ENCODE data around the gene HS6ST3.
"Not testable (repeated sequence)": the region's sequence is repeated elsewhere in the genome, so short reads cannot be mapped to it uniquely, and the experiment has no call there.

HS6ST3 gene

GRCh38 chr13:96093296-96094006 lies 3.5 kb downstream of the HS6ST3 start:
- DNase-seq, result no peak

- no peak for DNase-seq
Measured at GRCh38 chr13:96100457-96101220, 10.7 kb downstream of the HS6ST3 start.

- DNase-seq, result no peak
Measured at GRCh38 chr13:96104516-96104915, 14.6 kb downstream of the HS6ST3 start.

- DNase-seq, result not testable (repeated sequence)
Measured at GRCh38 chr13:96108072-96108471, 18.2 kb downstream of the HS6ST3 start.

- no peak for DNase-seq
Measured at GRCh38 chr13:96109125-96109524, 19.2 kb downstream of the HS6ST3 start.

GRCh38 chr13:96112936-96113335 lies 23.0 kb downstream of the HS6ST3 start:
- no peak for DNase-seq

- DNase-seq, result not testable (repeated sequence)
Measured at GRCh38 chr13:96115368-96115767, 25.5 kb downstream of the HS6ST3 start.

- no peak for DNase-seq
Measured at GRCh38 chr13:96119921-96120320, 30.0 kb downstream of the HS6ST3 start.

GRCh38 chr13:96130818-96131340 lies 41.0 kb downstream of the HS6ST3 start:
- DNase-seq, result no peak

- DNase-seq, result no peak
Measured at GRCh38 chr13:96141032-96141431, 51.1 kb downstream of the HS6ST3 start.

GRCh38 chr13:96159725-96160124 lies 69.8 kb downstream of the HS6ST3 start:
- no peak for DNase-seq

GRCh38 chr13:96161141-96161540 lies 71.2 kb downstream of the HS6ST3 start:
- DNase-seq, result no peak

- no peak for DNase-seq
Measured at GRCh38 chr13:96165840-96166239, 75.9 kb downstream of the HS6ST3 start.

GRCh38 chr13:96172066-96172465 lies 82.2 kb downstream of the HS6ST3 start:
- no peak for DNase-seq

- DNase-seq, result no peak
Measured at GRCh38 chr13:96178759-96179158, 88.9 kb downstream of the HS6ST3 start.

- no peak for DNase-seq
Measured at GRCh38 chr13:96179309-96179708, 89.4 kb downstream of the HS6ST3 start.

GRCh38 chr13:96181911-96182310 lies 92.0 kb downstream of the HS6ST3 start:
- DNase-seq, result no peak

- no peak for DNase-seq
Measured at GRCh38 chr13:96185818-96186217, 95.9 kb downstream of the HS6ST3 start.

GRCh38 chr13:96191367-96191766 lies 101.5 kb downstream of the HS6ST3 start:
- no peak for DNase-seq

GRCh38 chr13:96193728-96194310 lies 103.9 kb downstream of the HS6ST3 start:
- no peak for DNase-seq

- DNase-seq, result no peak
Measured at GRCh38 chr13:96198038-96198437, 108.1 kb downstream of the HS6ST3 start.

- DNase-seq, result no peak
Measured at GRCh38 chr13:96199315-96199714, 109.4 kb downstream of the HS6ST3 start.

- DNase-seq, result no peak
Measured at GRCh38 chr13:96200810-96201209, 110.9 kb downstream of the HS6ST3 start.

GRCh38 chr13:96202315-96202714 lies 112.4 kb downstream of the HS6ST3 start:
- DNase-seq, result no peak
